Endometrial microvascular endothelial cells (primary cell): ENCODE results near the gene SSBP3. TPM values are rescaled to one million over a fixed set of nuclear protein-coding genes. Genes with fewer than 3 reads are reported as not detected.

Experiments used
- in situ Hi-C: cut with HindIII; loops from 2 replicates; pipeline ENCODE4 v1.10.0; 2017; ENCODE audit warnings: low sequenced_read_pairs, low pct_unique_long_range_greater_than_20kb; ENCODE audit errors: inconsistent ontology term
- total RNA-seq: library from RNA; depleted of rRNA; stranded (reverse); fragments of >200 nt; gene quantifications from one replicate; pipeline ENCODE4 v1.2.3, GENCODE V29; 2015; ENCODE audit errors: inconsistent ontology term

SSBP3 gene
- total RNA-seq, 1 donor from 2014 or later: 32.1 TPM

- in situ Hi-C loops: no loop called here
These were observed 65.8 kb downstream of the SSBP3 start for GRCh38 chr1:54340434-54340833.

- in situ Hi-C loops: no loop called here
These were observed 67.1 kb downstream of the SSBP3 start for GRCh38 chr1:54339126-54339525.

GRCh38 chr1:54338464-54338863 lies 67.7 kb downstream of the SSBP3 start:
- in situ Hi-C loops: no loop called here

- in situ Hi-C loops: no loop called here
These were observed 68.3 kb downstream of the SSBP3 start for GRCh38 chr1:54337928-54338327.

- in situ Hi-C loops: no loop called here
These were observed 69.2 kb downstream of the SSBP3 start for GRCh38 chr1:54337034-54337433.

- in situ Hi-C loops: no loop called here
These were observed 70.1 kb downstream of the SSBP3 start for GRCh38 chr1:54336116-54336515.

GRCh38 chr1:54335755-54336108 lies 70.5 kb downstream of the SSBP3 start:
- in situ Hi-C loops: no loop called here

GRCh38 chr1:54335011-54335754 lies 71.0 kb downstream of the SSBP3 start:
- in situ Hi-C loops: no loop called here

GRCh38 chr1:54332781-54333585 lies 73.2 kb downstream of the SSBP3 start:
- in situ Hi-C loops: no loop called here

- in situ Hi-C loops: no loop called here
These were observed 74.2 kb downstream of the SSBP3 start for GRCh38 chr1:54331843-54332463.

GRCh38 chr1:54331091-54331772 lies 75.0 kb downstream of the SSBP3 start:
- in situ Hi-C loops: no loop called here

GRCh38 chr1:54329312-54330003 lies 76.7 kb downstream of the SSBP3 start:
- in situ Hi-C loops: no loop called here

GRCh38 chr1:54328066-54328636 lies 78.0 kb downstream of the SSBP3 start:
- in situ Hi-C loops: no loop called here

- in situ Hi-C loops: no loop called here
These were observed 78.7 kb downstream of the SSBP3 start for GRCh38 chr1:54327386-54328065.

- in situ Hi-C loops: no loop called here
These were observed 79.4 kb downstream of the SSBP3 start for GRCh38 chr1:54326543-54327385.

- in situ Hi-C loops: no loop called here
These were observed 80.3 kb downstream of the SSBP3 start for GRCh38 chr1:54325703-54326461.
